Tibial artery (tissue), 4 donors: ENCODE measurements around the gene BBIP1.
A peak's percentile ranks its signal among the peaks of the same experiment; 100 is the strongest.

Source experiments
- DNase-seq, 2 donors: peaks; one replicate each; pipeline ENCODE4 v3.0.0-alpha.2; 2019
- H3K27ac ChIP-seq, 2 donors: fragments of 200-600 bp; sonication (generic) in 1 of 2; 1 replicate in 1 of 2; 2 replicates in 1 of 2; pipeline ENCODE4 v1.5.1; 2018 to 2019; ENCODE audit warnings: mild to moderate bottlenecking in 1 of 2
- H3K27me3 ChIP-seq, 2 donors: fragments of 200-600 bp; sonication (generic) in 1 of 2; one replicate each; pipeline versions ENCODE4 v1.5.1 to v1.6.0; 2016 to 2019
- H3K36me3 ChIP-seq, 3 donors: fragments of 200-600 bp; sonication (generic) in 2 of 3; one replicate each; pipeline ENCODE4 v1.5.1; 2016 to 2019; ENCODE audit warnings: mild to moderate bottlenecking in 2 of 3
- H3K4me1 ChIP-seq, 4 donors: fragments of 200-600 bp; sonication (generic) in 2 of 4; 1 replicate in 3 of 4; 2 replicates in 1 of 4; pipeline ENCODE4 v1.5.1; 2016 to 2019
- H3K4me3 ChIP-seq, 2 donors: fragments of 200-600 bp; sonication (generic) in 1 of 2; 1 replicate in 1 of 2; 2 replicates in 1 of 2; pipeline ENCODE4 v1.5.1; 2018 to 2019; ENCODE audit warnings: mild to moderate bottlenecking in 2 of 2
- H3K9me3 ChIP-seq, 3 donors: fragments of 200-600 bp; sonication (generic) in 1 of 3; one replicate each; pipeline ENCODE4 v1.5.1; 2016 to 2019
- CTCF ChIP-seq, 2 experiments: fragments of 200-600 bp in 1 of 2; fragments of 450-650 bp in 1 of 2; IDR thresholded peaks; one replicate each; pipeline ENCODE4 v1.5.1; 2017 to 2019; ENCODE audit warnings: antibody characterized with exemption in 2 of 2, mild to moderate bottlenecking in 1 of 2, moderate library complexity in 1 of 2
- intact Hi-C: fragments of 100-400 bp; cut with DNase I; formaldehyde crosslinking; loops from one replicate; pipeline ENCODE4 v1.15.0; 2023; ENCODE audit warnings: low total_unique reads

The BBIP1 gene

DNA sequence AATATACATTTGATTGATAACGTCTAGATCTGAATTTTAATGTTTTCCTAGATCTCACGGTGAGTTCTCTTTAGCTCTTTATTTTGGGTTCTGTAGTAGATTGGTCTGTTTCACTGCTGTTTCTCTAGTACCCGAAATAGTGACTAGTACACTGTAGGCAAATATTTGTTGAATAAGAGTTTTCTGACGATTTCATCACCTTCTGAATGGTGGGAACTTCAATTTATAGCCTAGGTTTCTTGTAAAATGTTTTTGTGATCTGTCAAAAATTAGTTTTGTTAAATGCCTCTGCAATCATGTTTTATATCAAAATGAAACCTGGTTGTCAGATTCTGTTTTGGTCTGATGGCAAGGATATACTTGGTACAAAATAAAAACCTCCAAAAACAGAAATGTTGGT, 37.1 kb downstream of the BBIP1 start:
- Histone ChIP-seq H3K36me3 (peaks cover 20 to 41% (median 28%) of the 10 kb centered on the region in 3 donors), H3K9me3 (no peaks in the 10 kb centered on the region), H3K27me3 (no peaks in the 10 kb centered on the region), H3K4me3 (no peak overlapping the region), H3K27ac (no peak overlapping the region), H3K4me1 (peaks cover 0 to 22% (median 2%) of the 10 kb centered on the region in 4 donors)
- DNase-seq: no peak
- no peak for TF ChIP-seq CTCF (IDR thresholded peaks at IDR 0.05)
- intact Hi-C loops: no loop called here

GRCh38 chr10:110881247-110881646, 37.7 kb downstream of the BBIP1 start:
- TF ChIP-seq CTCF (IDR thresholded peaks at IDR 0.05): no peak
- Histone ChIP-seq H3K9me3 (no peaks in the 10 kb centered on the region), H3K27ac (no peak overlapping the region), H3K27me3 (no peaks in the 10 kb centered on the region), H3K36me3 (peaks cover 20 to 36% (median 23%) of the 10 kb centered on the region in 3 donors), H3K4me3 (no peak overlapping the region), H3K4me1 (peaks cover 0 to 21% (median 2%) of the 10 kb centered on the region in 4 donors)
- intact Hi-C loops: no loop called here
- DNase-seq: no peak

- peaks cover 0 to 16% (median 2%) of the 10 kb centered on the region in 4 donors for H3K4me1 ChIP-seq
- H3K36me3 ChIP-seq: peaks cover 12 to 37% (median 16%) of the 10 kb centered on the region in 3 donors
- TF ChIP-seq CTCF (IDR thresholded peaks at IDR 0.05): no peak
- no peak for DNase-seq
- H3K9me3 ChIP-seq: no peaks in the 10 kb centered on the region
- no peak overlapping the region for H3K27ac ChIP-seq
- H3K4me3 ChIP-seq: no peak overlapping the region
- intact Hi-C loops: no loop called here
- no peaks in the 10 kb centered on the region for H3K27me3 ChIP-seq
These were observed 39.0 kb downstream of the BBIP1 start for GRCh38 chr10:110880012-110880411.

GRCh38 chr10:110876788-110877187, 42.2 kb downstream of the BBIP1 start:
- H3K36me3 ChIP-seq: peaks cover 0 to 16% (median 6%) of the 10 kb centered on the region in 3 donors
- no peaks in the 10 kb centered on the region for H3K9me3 ChIP-seq
- DNase-seq: no peak
- H3K4me1 ChIP-seq: peaks cover 0 to 21% (median 8%) of the 10 kb centered on the region in 4 donors
- intact Hi-C loops: no loop called here
- H3K27ac ChIP-seq: no peak overlapping the region
- TF ChIP-seq CTCF (IDR thresholded peaks at IDR 0.05): no peak
- no peaks in the 10 kb centered on the region for H3K27me3 ChIP-seq
- no peak overlapping the region for H3K4me3 ChIP-seq

GRCh38 chr10:110876000-110876399, 43.0 kb downstream of the BBIP1 start:
- no peaks in the 10 kb centered on the region for H3K27me3 ChIP-seq
- TF ChIP-seq CTCF (IDR thresholded peaks at IDR 0.05): no peak
- H3K36me3 ChIP-seq: peaks cover 0 to 12% (median 6%) of the 10 kb centered on the region in 3 donors
- peaks cover 0 to 24% (median 6%) of the 10 kb centered on the region in 4 donors for H3K4me1 ChIP-seq
- no peak overlapping the region for H3K27ac ChIP-seq
- no peak overlapping the region for H3K4me3 ChIP-seq
- no peak for DNase-seq
- H3K9me3 ChIP-seq: no peaks in the 10 kb centered on the region
- intact Hi-C loops: no loop called here

DNA sequence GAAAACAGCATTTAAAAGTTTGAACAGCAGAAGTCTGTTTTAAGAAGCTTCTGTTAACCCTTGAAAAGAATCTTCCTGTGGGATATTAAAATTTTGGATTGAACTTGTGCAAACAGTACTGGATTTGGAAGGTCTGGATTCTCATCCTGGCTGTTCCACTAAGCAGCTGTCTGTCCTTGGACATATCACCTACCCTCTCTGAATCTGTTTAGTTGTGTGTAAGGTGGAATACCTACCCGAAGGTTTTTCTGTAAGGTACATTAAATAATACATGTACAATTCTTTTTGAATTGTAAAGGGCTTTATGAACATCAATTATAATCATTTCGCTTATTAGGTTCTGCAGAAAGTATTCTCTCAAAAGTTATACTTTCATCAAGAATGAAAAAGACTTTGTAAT, 45.0 kb downstream of the BBIP1 start:
- no peaks in the 10 kb centered on the region for H3K27me3 ChIP-seq
- H3K4me3 ChIP-seq: peak overlapping the region; percentile 98 to 99
- H3K4me1 ChIP-seq: peaks cover 0 to 32% (median 7%) of the 10 kb centered on the region in 4 donors
- no peak for TF ChIP-seq CTCF (IDR thresholded peaks at IDR 0.05)
- DNase-seq: no peak
- H3K36me3 ChIP-seq: peaks cover 0 to 12% (median 6%) of the 10 kb centered on the region in 3 donors
- intact Hi-C loops: loop anchor here (5.0 kb wide), 2 partner anchors 43 to 52 kb away; partner anchors contain the start of genes BBIP1 and SHOC2
- peak overlapping the region in 1 of 2 donors; percentile 100 for H3K27ac ChIP-seq
- no peaks in the 10 kb centered on the region for H3K9me3 ChIP-seq
